ENCODE measurements around the gene CLIC5. TPM values are rescaled to one million over a fixed set of nuclear protein-coding genes. Genes with fewer than 3 reads are reported as not detected.

CLIC5 gene
- polyA plus RNA-seq, 3 donors = not detected

GRCh38 chr6:45966340-45966739 is 49.3 kb downstream of the CLIC5 start:
- H3K36me3 ChIP-seq (replicated peaks in 1 of 2; ENCODE audit: control insufficient read depth in 1 of 2, insufficient read depth in 2 of 2, low read length in 2 of 2) = no peaks in the 10 kb centered on the region
- no peak overlapping the region for H3K4me3 ChIP-seq (replicated peaks in 1 of 3; ENCODE audit: low read depth in 2 of 3, low read length in 3 of 3)
- Mint-ChIP-seq H3K4me3 (no peak overlapping the region), H3K27me3 (ENCODE audit: low read depth in 3 of 3) (peaks cover 0 to 4% (median 2%) of the 10 kb centered on the region in 3 donors), H3K27ac (no peak overlapping the region), H3K9me3 (peaks cover 2 to 9% (median 5%) of the 10 kb centered on the region in 7 donors), H3K36me3 (no peaks in the 10 kb centered on the region), H3K4me1 (peaks cover 9% of the 10 kb centered on the region)
- no peaks in the 10 kb centered on the region for H4K20me1 ChIP-seq (ENCODE audit: insufficient read depth, low read length)
- no peaks in the 10 kb centered on the region for H3K27me3 ChIP-seq (ENCODE audit: control insufficient read depth in 2 of 2, insufficient read depth in 2 of 2, low read length in 2 of 2)
- no peaks in the 10 kb centered on the region for H3K9me3 ChIP-seq (replicated peaks in 1 of 2; ENCODE audit: control insufficient read depth in 1 of 2, insufficient read depth in 1 of 2, low read length in 2 of 2)
- 100% methylated on average over 3 of the region's 4 CpGs for WGBS (ENCODE audit: insufficient coverage)
- H3K79me2 ChIP-seq (ENCODE audit: insufficient read depth, low read length) = no peaks in the 10 kb centered on the region
- no peak overlapping the region for H3K4me2 ChIP-seq (replicated peaks; ENCODE audit: extremely low read depth, low read length, poor library complexity, severe bottlenecking)
- DNase-seq = no peak
- no peak overlapping the region for H3K27ac ChIP-seq (ENCODE audit: low read depth in 1 of 2, low read length in 2 of 2)
- no peak for TF ChIP-seq CTCF (IDR thresholded peaks at IDR 0.05)
- intact Hi-C loops (cut with micrococcal nuclease) = no loop called here
- H3K9ac ChIP-seq (ENCODE audit: insufficient read depth, low read length, poor library complexity, severe bottlenecking) = no peak overlapping the region
- H2AFZ ChIP-seq (ENCODE audit: insufficient read depth, low read depth, low read length, poor library complexity, severe bottlenecking) = no peak overlapping the region
- peaks cover 4 to 7% of the 10 kb centered on the region in 2 donors for H3K4me1 ChIP-seq (ENCODE audit: control insufficient read depth in 1 of 2, insufficient read depth in 2 of 2, low read length in 2 of 2)

GRCh38 chr6:45965792-45966191 is 49.9 kb downstream of the CLIC5 start:
- no peak overlapping the region for H3K27ac ChIP-seq (ENCODE audit: low read depth in 1 of 2, low read length in 2 of 2)
- peaks cover 0 to 4% (median 2%) of the 10 kb centered on the region in 3 donors for H3K27me3 Mint-ChIP-seq (ENCODE audit: low read depth in 3 of 3)

More at GRCh38 chr6:45965792-45966191, 49.9 kb downstream of the CLIC5 start:
- intact Hi-C loops (cut with micrococcal nuclease) = no loop called here
- H3K4me1 Mint-ChIP-seq = peaks cover 9% of the 10 kb centered on the region
- no peaks in the 10 kb centered on the region for H3K36me3 ChIP-seq (replicated peaks in 1 of 2; ENCODE audit: control insufficient read depth in 1 of 2, insufficient read depth in 2 of 2, low read length in 2 of 2)
- H3K4me1 ChIP-seq (ENCODE audit: control insufficient read depth in 1 of 2, insufficient read depth in 2 of 2, low read length in 2 of 2) = peaks cover 4 to 7% of the 10 kb centered on the region in 2 donors
- H2AFZ ChIP-seq (ENCODE audit: insufficient read depth, low read depth, low read length, poor library complexity, severe bottlenecking) = no peak overlapping the region
- H3K9me3 Mint-ChIP-seq = peaks cover 2 to 9% (median 5%) of the 10 kb centered on the region in 7 donors
- H3K9me3 ChIP-seq (replicated peaks in 1 of 2; ENCODE audit: control insufficient read depth in 1 of 2, insufficient read depth in 1 of 2, low read length in 2 of 2) = no peaks in the 10 kb centered on the region
- DNase-seq = no peak
- H3K4me3 ChIP-seq (replicated peaks in 1 of 3; ENCODE audit: low read depth in 2 of 3, low read length in 3 of 3) = no peak overlapping the region
- no peaks in the 10 kb centered on the region for H3K36me3 Mint-ChIP-seq
- no peaks in the 10 kb centered on the region for H3K79me2 ChIP-seq (ENCODE audit: insufficient read depth, low read length)
- TF ChIP-seq CTCF (IDR thresholded peaks at IDR 0.05) = no peak
- no peak overlapping the region for H3K4me2 ChIP-seq (replicated peaks; ENCODE audit: extremely low read depth, low read length, poor library complexity, severe bottlenecking)
- no peak overlapping the region for H3K4me3 Mint-ChIP-seq
- H3K9ac ChIP-seq (ENCODE audit: insufficient read depth, low read length, poor library complexity, severe bottlenecking) = no peak overlapping the region
- H3K27ac Mint-ChIP-seq = no peak overlapping the region
- no peaks in the 10 kb centered on the region for H3K27me3 ChIP-seq (ENCODE audit: control insufficient read depth in 2 of 2, insufficient read depth in 2 of 2, low read length in 2 of 2)
- H4K20me1 ChIP-seq (ENCODE audit: insufficient read depth, low read length) = no peaks in the 10 kb centered on the region
- WGBS (ENCODE audit: insufficient coverage) = no CpG with 5 or more reads among the region's 1 CpG

All from CD14-positive monocyte (primary cell).